Panc1 (cell line): Measurements from ENCODE around the gene ZFYVE21. TPM values are rescaled to one million over a fixed set of nuclear protein-coding genes. Genes with fewer than 3 reads are reported as not detected.

Experiments used
- ATAC-seq: fragments of 200-7000 bp; cut with Tn5 transposase; 2 replicates; pipeline ENCODE4 v1.9.1; 2020; ENCODE audit warnings: mild to moderate bottlenecking, moderate library complexity
- BruUV-seq: library from RNA; stranded (reverse); fragments of 400-500 nt; replicated peaks from 2 replicates; lab custom pipeline; 2021; lab: Mats Ljungman, UMichigan
- CTCF ChIA-PET: fragments of 300-600 bp; sonication (Branson Sonifier 250); formaldehyde crosslinking; loops from one replicate; lab custom pipeline; 2022; ENCODE audit warnings: antibody characterized with exemption; lab: Charles Lee
- POLR2A ChIA-PET: fragments of 300-600 bp; sonication (Branson Sonifier 250); formaldehyde crosslinking; loops from one replicate; lab custom pipeline; 2022; ENCODE audit warnings: antibody characterized with exemption; lab: Charles Lee
- DNase-seq: peaks from one replicate; pipeline ENCODE4 v3.0.0-alpha.2; 2010; ENCODE audit warnings: low read depth, low spot score
- H3K27ac ChIP-seq: 2 replicates; pipeline ENCODE4 v1.5.1; 2011; ENCODE audit warnings: mild to moderate bottlenecking, low read length, inconsistent platforms
- H3K27me3 ChIP-seq: fragments of 200-500 bp; sonication (Bioruptor generic); 2 replicates; pipeline ENCODE4 v1.6.0; 2014; ENCODE audit warnings: low read length, inconsistent platforms; ENCODE audit not compliant: control insufficient read depth, insufficient read depth
- H3K36me3 ChIP-seq: fragments of 200-500 bp; sonication (Bioruptor generic); 2 replicates; pipeline ENCODE4 v1.5.1; 2014; ENCODE audit warnings: inconsistent platforms, mild to moderate bottlenecking, low read length, moderate library complexity; ENCODE audit not compliant: control insufficient read depth, insufficient read depth
- H3K4me1 ChIP-seq: 2 replicates; pipeline ENCODE4 v1.5.1; 2011; ENCODE audit warnings: inconsistent platforms, mild to moderate bottlenecking, low read length, moderate library complexity; ENCODE audit not compliant: control insufficient read depth, insufficient read depth
- H3K4me3 ChIP-seq, 2 experiments: 2 replicates each; pipeline ENCODE4 v1.5.1; 2011 to 2012; ENCODE audit warnings: low read depth in 2 of 2, low read length in 2 of 2, mild to moderate bottlenecking in 2 of 2, inconsistent platforms in 1 of 2, moderate library complexity in 1 of 2
- H3K9me3 ChIP-seq: fragments of 200-500 bp; sonication (Bioruptor generic); 2 replicates; pipeline ENCODE4 v1.5.1; 2014; ENCODE audit warnings: low read depth, mild to moderate bottlenecking, inconsistent platforms, low read length, moderate library complexity; ENCODE audit not compliant: control insufficient read depth, insufficient read depth
- CTCF ChIP-seq: fragments of 450-650 bp; IDR thresholded peaks from 2 replicates; pipeline ENCODE4 v1.5.1; 2017; ENCODE audit warnings: mild to moderate bottlenecking
- POLR2AphosphoS5 ChIP-seq: IDR thresholded peaks from 2 replicates; pipeline ENCODE4 v1.6.1; 2012; ENCODE audit warnings: mild to moderate bottlenecking, low read depth, low read length, moderate library complexity
- SIN3A ChIP-seq: IDR thresholded peaks from 2 replicates; pipeline ENCODE4 v1.6.1; 2012; ENCODE audit warnings: low read depth, mild to moderate bottlenecking, low read length, moderate library complexity, borderline replicate concordance; ENCODE audit not compliant: insufficient read depth
- TCF7L2 ChIP-seq: IDR thresholded peaks from 2 replicates; pipeline ENCODE4 v1.6.1; 2011; ENCODE audit warnings: mild to moderate bottlenecking, low read depth, low read length, inconsistent platforms
- in situ Hi-C: cut with HindIII; loops from 2 replicates; pipeline ENCODE4 v1.10.0; 2016; ENCODE audit warnings: low sequenced_read_pairs, low pct_unique_long_range_greater_than_20kb
- intact Hi-C: fragments of 100-400 bp; cut with micrococcal nuclease; formaldehyde crosslinking; loops from one replicate; pipeline ENCODE4 v1.10.0; 2022; ENCODE audit not compliant: unreplicated experiment
- total RNA-seq: library from RNA; stranded (reverse); gene quantifications from one replicate; pipeline ENCODE4 v1.2.1, GENCODE V29; 2021; ENCODE audit not compliant: unreplicated experiment
- TF ChIP-seq, protein P1 (sequence below), 2 experiments: IDR thresholded peaks; 2 replicates each; pipeline ENCODE4 v1.6.1; 2011 to 2012; ENCODE audit warnings: low read depth in 2 of 2, control low read depth in 1 of 2, low read length in 1 of 2, mild to moderate bottlenecking in 1 of 2, moderate library complexity in 1 of 2; ENCODE audit not compliant: insufficient read depth in 1 of 2

Gene ZFYVE21
- total RNA-seq, 1 experiment from 2014 or later: 41.8 TPM

DNA sequence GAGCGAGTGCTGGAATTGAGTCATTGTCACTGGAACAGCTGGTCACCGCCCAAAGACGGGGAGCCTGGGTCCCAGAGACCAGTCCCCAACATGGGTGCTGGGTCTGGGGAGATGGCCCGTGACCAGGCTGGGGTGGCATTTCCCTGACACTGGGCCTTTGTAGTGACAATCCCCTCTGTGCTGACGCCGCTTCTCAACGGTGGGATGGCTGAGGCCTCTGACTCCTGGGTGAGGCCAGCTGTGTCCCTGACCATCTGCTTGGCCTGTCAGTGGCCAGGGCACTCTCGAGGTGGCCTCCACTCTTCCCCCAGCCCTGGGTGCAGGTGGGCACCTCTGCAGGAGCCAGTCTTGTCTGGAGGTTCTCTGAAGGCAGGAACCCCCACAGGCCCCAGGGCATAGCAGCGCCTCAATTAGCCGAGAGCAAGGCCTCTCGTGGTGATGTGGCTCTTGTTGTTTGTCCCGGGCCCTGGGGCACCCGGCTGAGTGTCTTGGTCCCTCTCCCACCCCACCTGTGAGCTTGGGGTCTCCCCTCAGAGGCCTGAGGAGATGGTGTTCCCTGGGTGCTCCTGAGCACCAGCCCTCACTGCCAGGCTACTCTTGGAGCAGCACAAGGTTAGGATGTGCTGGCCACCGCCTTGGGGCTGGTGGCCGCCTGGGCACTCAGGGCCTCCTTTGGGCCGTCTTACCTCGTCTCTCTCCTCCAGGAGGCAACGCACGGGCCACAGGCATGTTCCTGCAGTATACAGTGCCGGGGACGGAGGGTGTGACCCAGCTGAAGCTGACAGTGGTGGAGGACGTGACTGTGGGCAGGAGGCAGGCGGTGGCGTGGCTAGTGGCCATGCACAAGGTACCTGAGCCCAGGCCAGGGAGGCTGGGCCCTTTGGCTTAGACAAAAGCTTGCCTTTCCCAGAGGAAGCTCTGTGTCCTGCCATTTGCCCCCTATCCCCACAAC, 16.6 kb downstream of the ZFYVE21 start:
- POLR2A ChIA-PET: interaction anchor here (0.6 kb wide), 1 partner anchor 140 kb away, joined by 8 read pairs; no protein-coding TSS in a partner anchor
- in situ Hi-C loops: no loop called here

DNA sequence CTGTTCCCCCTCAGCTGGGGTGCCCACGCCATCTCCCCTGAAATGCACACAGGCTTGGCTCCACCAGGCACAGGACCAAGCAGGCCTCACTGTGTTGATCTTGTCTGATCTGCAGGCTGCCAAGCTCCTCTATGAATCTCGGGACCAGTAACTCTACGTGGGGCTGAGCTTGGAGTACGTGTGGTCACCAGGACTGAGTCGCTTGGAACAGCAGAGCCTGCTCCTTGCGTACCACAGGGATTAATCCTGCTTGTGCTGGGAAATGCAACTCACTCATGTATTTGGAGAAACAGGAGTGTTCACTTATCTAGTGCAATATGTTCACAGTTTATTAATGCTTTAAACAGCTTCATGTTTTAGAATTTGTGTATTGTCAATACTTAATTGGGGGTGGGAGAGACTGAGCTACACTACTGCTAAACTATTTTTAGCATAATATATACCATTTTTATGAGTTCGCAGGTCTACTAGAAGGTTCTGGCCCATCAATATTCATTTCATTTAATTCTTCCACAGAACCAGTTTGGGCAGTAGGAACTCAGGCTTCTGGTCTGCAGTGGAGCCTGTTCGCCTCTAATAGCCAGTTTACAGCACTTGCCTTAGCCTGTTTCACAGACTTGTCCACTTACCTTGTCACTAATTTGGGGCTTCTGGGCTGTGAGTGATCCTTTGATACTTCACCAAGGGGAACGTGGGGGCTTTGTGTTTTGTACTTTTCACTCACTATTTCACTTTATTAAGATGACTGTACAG, 17.4 kb downstream of the ZFYVE21 start:
- POLR2A ChIA-PET: interaction anchor here (0.6 kb wide), 1 partner anchor 141 kb away, joined by 8 read pairs; no protein-coding TSS in a partner anchor
- DNase-seq (no peak), ATAC-seq (no peak)
- H3K27ac ChIP-seq: no peak overlapping the region
- no peaks in the 10 kb centered on the region for H3K4me1 ChIP-seq
- in situ Hi-C loops (no loop called here), intact Hi-C loops (no loop called here)
- H3K27me3 ChIP-seq: no peaks in the 10 kb centered on the region
- no peaks in the 10 kb centered on the region for H3K9me3 ChIP-seq
- CTCF ChIA-PET: interaction anchor here (0.6 to 1.6 kb wide), 3 partner anchors 76 to 170 kb away, joined by 3 to 6 read pairs (median 5); no protein-coding TSS in a partner anchor
- TSS peak; percentile 93 for BruUV-seq
- no peak overlapping the region for H3K4me3 ChIP-seq
- no peaks in the 10 kb centered on the region; the same call in 1 of the 2 replicates for H3K36me3 ChIP-seq
- TF ChIP-seq CTCF (no peak), POLR2AphosphoS5 (no peak), TCF7L2 (no peak)
- TF ChIP-seq, protein P1, sequence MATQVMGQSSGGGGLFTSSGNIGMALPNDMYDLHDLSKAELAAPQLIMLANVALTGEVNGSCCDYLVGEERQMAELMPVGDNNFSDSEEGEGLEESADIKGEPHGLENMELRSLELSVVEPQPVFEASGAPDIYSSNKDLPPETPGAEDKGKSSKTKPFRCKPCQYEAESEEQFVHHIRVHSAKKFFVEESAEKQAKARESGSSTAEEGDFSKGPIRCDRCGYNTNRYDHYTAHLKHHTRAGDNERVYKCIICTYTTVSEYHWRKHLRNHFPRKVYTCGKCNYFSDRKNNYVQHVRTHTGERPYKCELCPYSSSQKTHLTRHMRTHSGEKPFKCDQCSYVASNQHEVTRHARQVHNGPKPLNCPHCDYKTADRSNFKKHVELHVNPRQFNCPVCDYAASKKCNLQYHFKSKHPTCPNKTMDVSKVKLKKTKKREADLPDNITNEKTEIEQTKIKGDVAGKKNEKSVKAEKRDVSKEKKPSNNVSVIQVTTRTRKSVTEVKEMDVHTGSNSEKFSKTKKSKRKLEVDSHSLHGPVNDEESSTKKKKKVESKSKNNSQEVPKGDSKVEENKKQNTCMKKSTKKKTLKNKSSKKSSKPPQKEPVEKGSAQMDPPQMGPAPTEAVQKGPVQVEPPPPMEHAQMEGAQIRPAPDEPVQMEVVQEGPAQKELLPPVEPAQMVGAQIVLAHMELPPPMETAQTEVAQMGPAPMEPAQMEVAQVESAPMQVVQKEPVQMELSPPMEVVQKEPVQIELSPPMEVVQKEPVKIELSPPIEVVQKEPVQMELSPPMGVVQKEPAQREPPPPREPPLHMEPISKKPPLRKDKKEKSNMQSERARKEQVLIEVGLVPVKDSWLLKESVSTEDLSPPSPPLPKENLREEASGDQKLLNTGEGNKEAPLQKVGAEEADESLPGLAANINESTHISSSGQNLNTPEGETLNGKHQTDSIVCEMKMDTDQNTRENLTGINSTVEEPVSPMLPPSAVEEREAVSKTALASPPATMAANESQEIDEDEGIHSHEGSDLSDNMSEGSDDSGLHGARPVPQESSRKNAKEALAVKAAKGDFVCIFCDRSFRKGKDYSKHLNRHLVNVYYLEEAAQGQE (IDR thresholded peaks at IDR 0.05; ENCODE audit: insufficient read depth in 1 of 2, low read depth in 2 of 2, low read length in 1 of 2): no peak

More for the DNA sequence above, 16.6 kb downstream of the ZFYVE21 start:
- Histone ChIP-seq H3K4me3 (no peak overlapping the region), H3K36me3 (no peaks in the 10 kb centered on the region; the same call in 1 of the 2 replicates), H3K27me3 (no peaks in the 10 kb centered on the region), H3K9me3 (no peaks in the 10 kb centered on the region), H3K4me1 (no peaks in the 10 kb centered on the region), H3K27ac (no peak overlapping the region)
- no TSS peak for BruUV-seq
- DNase-seq: no peak
- TF ChIP-seq CTCF: no peak
- TF ChIP-seq SIN3A: no peak
- TF ChIP-seq, protein P1 (IDR thresholded peaks at IDR 0.05; ENCODE audit: insufficient read depth in 1 of 2, low read depth in 2 of 2, low read length in 1 of 2): no peak
- TF ChIP-seq TCF7L2: no peak
- TF ChIP-seq POLR2AphosphoS5: no peak
- CTCF ChIA-PET: no interaction called here
- ATAC-seq: no peak
- intact Hi-C loops: no loop called here
